HepG2 (cell line): ENCODE results near the gene FANCD2OS. TPM values are rescaled to one million over a fixed set of nuclear protein-coding genes. Genes with fewer than 3 reads are reported as not detected.

Experiments
- ATAC-seq: fragments of 200-7000 bp; cut with Tn5 transposase; 3 replicates; pipeline ENCODE4 v1.9.1; 2020; ENCODE audit warnings: mild to moderate bottlenecking, moderate library complexity
- BruUV-seq: library from RNA; stranded (reverse); fragments of 400-500 nt; replicated peaks from 2 replicates; lab custom pipeline; 2021; lab: Mats Ljungman, UMichigan
- CTCF ChIA-PET: fragments of 300-600 bp; formaldehyde crosslinking; extraction: SDS; loops from one replicate; lab custom pipeline; 2021; ENCODE audit warnings: low total read pairs, inconsistent platforms, low intra/inter-chr PET ratio; lab: Yijun Ruan, JAX
- POLR2A ChIA-PET: fragments of 350-600 bp; sonication (Branson Sonifier 250); formaldehyde crosslinking; loops from one replicate; lab custom pipeline; 2020; ENCODE audit warnings: antibody characterized with exemption, inconsistent platforms; lab: Yijun Ruan, JAX
- DNase-seq: peaks from one replicate; pipeline ENCODE4 v3.0.0-alpha.2; 2015; ENCODE audit warnings: low spot score
- FAIRE-seq: peaks from 3 replicates; lab custom pipeline; 2011; peaks lifted over from hg19 to GRCh38; lab: Jason Lieb, UNC
- H2AFZ ChIP-seq: one replicate; pipeline ENCODE4 v1.6.1; 2011; ENCODE audit warnings: low read length, inconsistent platforms
- H3K27ac ChIP-seq: fragments of 300-600 bp; 3 replicates; pipeline ENCODE4 v1.8.0; 2011; ENCODE audit warnings: mixed run types, mild to moderate bottlenecking, mixed read lengths, low read length, inconsistent platforms; ENCODE audit not compliant: insufficient read depth; ENCODE audit errors: extremely low read length
- H3K27me3 ChIP-seq, 2 experiments: fragments of 200-600 bp in 1 of 2; 2 replicates in 1 of 2; 3 replicates in 1 of 2; pipeline versions ENCODE4 v1.6.0 to v1.8.0; 2011; ENCODE audit warnings: low read length in 2 of 2, mild to moderate bottlenecking in 2 of 2, moderate library complexity in 2 of 2, inconsistent platforms in 1 of 2; ENCODE audit not compliant: insufficient read depth in 2 of 2, control insufficient read depth in 1 of 2
- H3K36me3 ChIP-seq, 2 experiments: fragments of 200-600 bp in 1 of 2; replicated peaks in 1 of 2; 2 replicates in 1 of 2; 3 replicates in 1 of 2; pipeline versions ENCODE4 v1.5.1 to v1.8.0; 2011; ENCODE audit warnings: low read length in 2 of 2, inconsistent platforms in 1 of 2; ENCODE audit not compliant: insufficient read depth in 2 of 2, control insufficient read depth in 1 of 2
- H3K4me1 ChIP-seq: 2 replicates; pipeline ENCODE4 v1.5.1; 2012; ENCODE audit warnings: low read length, inconsistent platforms; ENCODE audit not compliant: insufficient read depth
- H3K4me2 ChIP-seq: 2 replicates; pipeline ENCODE4 v1.6.0; 2011; ENCODE audit warnings: low read depth, low read length, inconsistent platforms
- H3K4me3 ChIP-seq, 3 experiments: fragments of 200-600 bp in 1 of 3; sonication (generic), shearing (Covaris generic) in 1 of 3; replicated peaks in 1 of 3; 2 replicates each; pipeline ENCODE4 v1.5.1; 2011 to 2016; ENCODE audit warnings: low read length in 3 of 3, inconsistent platforms in 2 of 3, low read depth in 2 of 3, mild to moderate bottlenecking in 2 of 3, control low read depth in 1 of 3, mixed read lengths in 1 of 3; ENCODE audit not compliant: insufficient read depth in 1 of 3
- H3K79me2 ChIP-seq: one replicate; pipeline ENCODE4 v1.6.1; 2011; ENCODE audit warnings: low read length, inconsistent platforms; ENCODE audit not compliant: insufficient read depth
- H3K9ac ChIP-seq: 2 replicates; pipeline ENCODE4 v1.6.0; 2011; ENCODE audit warnings: mild to moderate bottlenecking, low read depth, low read length, inconsistent platforms; ENCODE audit not compliant: insufficient read depth
- H3K9me3 ChIP-seq: 2 replicates; pipeline ENCODE4 v1.5.1; 2012; ENCODE audit warnings: mild to moderate bottlenecking, low read length
- H4K20me1 ChIP-seq: 2 replicates; pipeline ENCODE4 v1.6.0; 2011; ENCODE audit warnings: inconsistent platforms, mild to moderate bottlenecking, low read length, moderate library complexity; ENCODE audit not compliant: insufficient read depth
- CENPT ChIP-seq: sonication (generic); formaldehyde crosslinking; IDR thresholded peaks from 2 replicates; pipeline ENCODE4 v1.8.0; 2022; ENCODE audit warnings: low read depth, mild to moderate bottlenecking, moderate library complexity, missing genetic modification reagents
- MEIS2 ChIP-seq: sonication (generic); formaldehyde crosslinking; IDR thresholded peaks from 2 replicates; pipeline ENCODE4 v1.9.0; 2021; ENCODE audit warnings: mild to moderate bottlenecking, missing genetic modification reagents
- SNAPC2 ChIP-seq: sonication (generic); formaldehyde crosslinking; IDR thresholded peaks from 2 replicates; pipeline ENCODE4 v1.8.1; 2022; ENCODE audit warnings: mild to moderate bottlenecking, missing genetic modification reagents
- WGBS: methylation state at CpG from one replicate; pipeline ENCODE4 v1.1.6; 2017; ENCODE audit warnings: low lambda C conversion rate; 5-methylcytosine and 5-hydroxymethylcytosine counted together
- in situ Hi-C: cut with HindIII; loops from 2 replicates; pipeline ENCODE4 v1.10.0; 2017; ENCODE audit warnings: low pct_unique_long_range_greater_than_20kb; ENCODE audit not compliant: extremely low pct_ligation_motif_present
- intact Hi-C: fragments of 100-400 bp; cut with micrococcal nuclease; formaldehyde crosslinking; loops from one replicate; pipeline ENCODE4 v1.10.0; 2022; ENCODE audit not compliant: unreplicated experiment
- polyA plus RNA-seq, 8 experiments: library from polyadenylated mRNA; depleted of rRNA in 3 of 8; stranded (reverse) in 7 of 8; unstranded in 1 of 8; fragments of >200 nt; fragmentation: Illumina TruSeq in 4 of 8; extraction: Trizol in 4 of 8; gene quantifications; 2 replicates each; pipeline versions ENCODE4 v1.2.1 to v1.2.3, GENCODE V29; 2011 to 2016; ENCODE audit warnings: low read depth in 4 of 8, missing spikeins in 1 of 8, mixed read lengths in 1 of 8; ENCODE audit not compliant: insufficient read depth in 1 of 8
- total RNA-seq, 5 experiments: library from RNA; depleted of rRNA; stranded (reverse); fragments of >200 nt; fragmentation: Illumina TruSeq; extraction: Trizol; gene quantifications; 2 replicates each; pipeline ENCODE4 v1.2.3, GENCODE V29; 2016; ENCODE audit warnings: low read depth in 1 of 5
- TF ChIP-seq, protein P1 (sequence below): sonication (generic); formaldehyde crosslinking; IDR thresholded peaks from 2 replicates; pipeline ENCODE4 v1.4.0; 2020; ENCODE audit warnings: missing genetic modification reagents
- TF ChIP-seq, protein P2 (sequence below): sonication (generic); formaldehyde crosslinking; IDR thresholded peaks from 2 replicates; pipeline ENCODE4 v1.8.0; 2022; ENCODE audit warnings: mild to moderate bottlenecking, missing genetic modification reagents, moderate library complexity

Gene FANCD2OS
- total and polyA plus RNA-seq, 2 of the 13 experiments (the other 11 are each of a cell fraction or from before 2014, with no cell fraction given) = not detected

GRCh38 chr3:10142707-10143560 is 34.9 kb upstream of the FANCD2OS start (continued):
- TF ChIP-seq, protein P1, sequence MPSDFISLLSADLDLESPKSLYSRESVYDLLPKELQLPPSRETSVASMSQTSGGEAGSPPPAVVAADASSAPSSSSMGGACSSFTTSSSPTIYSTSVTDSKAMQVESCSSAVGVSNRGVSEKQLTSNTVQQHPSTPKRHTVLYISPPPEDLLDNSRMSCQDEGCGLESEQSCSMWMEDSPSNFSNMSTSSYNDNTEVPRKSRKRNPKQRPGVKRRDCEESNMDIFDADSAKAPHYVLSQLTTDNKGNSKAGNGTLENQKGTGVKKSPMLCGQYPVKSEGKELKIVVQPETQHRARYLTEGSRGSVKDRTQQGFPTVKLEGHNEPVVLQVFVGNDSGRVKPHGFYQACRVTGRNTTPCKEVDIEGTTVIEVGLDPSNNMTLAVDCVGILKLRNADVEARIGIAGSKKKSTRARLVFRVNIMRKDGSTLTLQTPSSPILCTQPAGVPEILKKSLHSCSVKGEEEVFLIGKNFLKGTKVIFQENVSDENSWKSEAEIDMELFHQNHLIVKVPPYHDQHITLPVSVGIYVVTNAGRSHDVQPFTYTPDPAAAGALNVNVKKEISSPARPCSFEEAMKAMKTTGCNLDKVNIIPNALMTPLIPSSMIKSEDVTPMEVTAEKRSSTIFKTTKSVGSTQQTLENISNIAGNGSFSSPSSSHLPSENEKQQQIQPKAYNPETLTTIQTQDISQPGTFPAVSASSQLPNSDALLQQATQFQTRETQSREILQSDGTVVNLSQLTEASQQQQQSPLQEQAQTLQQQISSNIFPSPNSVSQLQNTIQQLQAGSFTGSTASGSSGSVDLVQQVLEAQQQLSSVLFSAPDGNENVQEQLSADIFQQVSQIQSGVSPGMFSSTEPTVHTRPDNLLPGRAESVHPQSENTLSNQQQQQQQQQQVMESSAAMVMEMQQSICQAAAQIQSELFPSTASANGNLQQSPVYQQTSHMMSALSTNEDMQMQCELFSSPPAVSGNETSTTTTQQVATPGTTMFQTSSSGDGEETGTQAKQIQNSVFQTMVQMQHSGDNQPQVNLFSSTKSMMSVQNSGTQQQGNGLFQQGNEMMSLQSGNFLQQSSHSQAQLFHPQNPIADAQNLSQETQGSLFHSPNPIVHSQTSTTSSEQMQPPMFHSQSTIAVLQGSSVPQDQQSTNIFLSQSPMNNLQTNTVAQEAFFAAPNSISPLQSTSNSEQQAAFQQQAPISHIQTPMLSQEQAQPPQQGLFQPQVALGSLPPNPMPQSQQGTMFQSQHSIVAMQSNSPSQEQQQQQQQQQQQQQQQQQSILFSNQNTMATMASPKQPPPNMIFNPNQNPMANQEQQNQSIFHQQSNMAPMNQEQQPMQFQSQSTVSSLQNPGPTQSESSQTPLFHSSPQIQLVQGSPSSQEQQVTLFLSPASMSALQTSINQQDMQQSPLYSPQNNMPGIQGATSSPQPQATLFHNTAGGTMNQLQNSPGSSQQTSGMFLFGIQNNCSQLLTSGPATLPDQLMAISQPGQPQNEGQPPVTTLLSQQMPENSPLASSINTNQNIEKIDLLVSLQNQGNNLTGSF (CRISPR knock-in tag) = no peak

GRCh38 chr3:10140996-10141546 is 33.0 kb upstream of the FANCD2OS start:
- BruUV-seq = TSS peak; percentile 71
- Histone ChIP-seq H3K4me1 (peaks cover 69% of the 10 kb centered on the region), H3K36me3 (no peaks in the 10 kb centered on the region), H3K4me2 (peak overlapping the region; percentile 98), H2AFZ (peak overlapping the region; percentile 37), H3K9me3 (no peaks in the 10 kb centered on the region), H3K27me3 (no peaks in the 10 kb centered on the region), H3K79me2 (peaks cover 40% of the 10 kb centered on the region), H3K9ac (peak overlapping the region; percentile 89), H3K27ac (peak overlapping the region; percentile 17), H3K4me3 (peak overlapping the region in 1 of 3 experiments; percentile 89; a peak in 2 of 6 replicates), H4K20me1 (peaks cover 29% of the 10 kb centered on the region)
- in situ Hi-C loops = no loop called here
- DNase-seq (no peak), FAIRE-seq (no peak), ATAC-seq (peak; percentile 9; the same call in 2 of the 3 replicates)
- 71% methylated on average over 23 of the region's 23 CpGs for WGBS
- intact Hi-C loops = no loop called here
- ChIA-PET CTCF (no interaction called here), POLR2A (interaction anchor here (0.6 to 3.0 kb wide), 20 partner anchors 11 to 410 kb away, joined by 3 to 23 read pairs (median 5); partner anchors contain the start of genes BRPF1, CRELD1, FANCD2 and IRAK2)
- TF ChIP-seq CENPT (CRISPR knock-in tag) (no peak), SNAPC2 (CRISPR knock-in tag) (no peak), MEIS2 (CRISPR knock-in tag) (no peak)
- TF ChIP-seq, protein P1 (CRISPR knock-in tag) = peak; percentile 28; the same call in 1 of the 2 replicates
- TF ChIP-seq, protein P2, sequence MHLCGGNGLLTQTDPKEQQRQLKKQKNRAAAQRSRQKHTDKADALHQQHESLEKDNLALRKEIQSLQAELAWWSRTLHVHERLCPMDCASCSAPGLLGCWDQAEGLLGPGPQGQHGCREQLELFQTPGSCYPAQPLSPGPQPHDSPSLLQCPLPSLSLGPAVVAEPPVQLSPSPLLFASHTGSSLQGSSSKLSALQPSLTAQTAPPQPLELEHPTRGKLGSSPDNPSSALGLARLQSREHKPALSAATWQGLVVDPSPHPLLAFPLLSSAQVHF = peak; percentile 4; the same call in 1 of the 2 replicates
